ENCODE measurements around the gene SLC6A18.

- TF ChIP-seq CTCF (IDR thresholded peaks at IDR 0.05) (no peak), ZFX (IDR thresholded peaks at IDR 0.05; ENCODE audit: borderline replicate concordance) (no peak)
These were observed 52.1 kb downstream of the SLC6A18 start for GRCh38 chr5:1277331-1277730.

Measured in 22Rv1 (cell line).